ENCODE results near the gene SPRR2G.
"Not testable (repeated sequence)": the region's sequence is repeated elsewhere in the genome, so short reads cannot be mapped to it uniquely, and the experiment has no call there.

Gene SPRR2G

DNA sequence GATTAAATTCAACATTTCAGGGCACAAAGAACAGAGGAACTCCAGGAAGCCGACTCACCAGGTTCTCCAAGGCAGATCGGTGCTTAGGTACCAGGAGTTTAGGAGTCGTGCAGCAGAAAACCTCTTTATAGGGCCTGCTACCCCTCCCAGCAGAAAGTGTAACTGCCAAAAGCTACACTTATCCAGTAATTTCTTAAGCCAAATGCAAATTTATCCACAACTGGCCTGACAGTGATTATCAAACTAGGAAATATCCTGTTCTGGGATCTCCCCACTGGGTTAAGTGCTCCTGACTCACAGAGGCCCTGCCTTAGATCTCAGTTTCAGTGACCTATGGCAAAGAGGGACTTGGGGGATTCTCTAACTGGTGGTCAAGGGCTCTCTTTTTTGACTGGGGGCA is 37.3 kb downstream of the SPRR2G start, which contains the start of gene SPRR2F:
Gene SPRR2F, minus strand, starts transcription at position 101 of the 400 bp plus-strand sequence. CDS start 783 bp downstream, outside the sequence.
- DNase-seq (ENCODE audit: low spot score) = no peak

DNA sequence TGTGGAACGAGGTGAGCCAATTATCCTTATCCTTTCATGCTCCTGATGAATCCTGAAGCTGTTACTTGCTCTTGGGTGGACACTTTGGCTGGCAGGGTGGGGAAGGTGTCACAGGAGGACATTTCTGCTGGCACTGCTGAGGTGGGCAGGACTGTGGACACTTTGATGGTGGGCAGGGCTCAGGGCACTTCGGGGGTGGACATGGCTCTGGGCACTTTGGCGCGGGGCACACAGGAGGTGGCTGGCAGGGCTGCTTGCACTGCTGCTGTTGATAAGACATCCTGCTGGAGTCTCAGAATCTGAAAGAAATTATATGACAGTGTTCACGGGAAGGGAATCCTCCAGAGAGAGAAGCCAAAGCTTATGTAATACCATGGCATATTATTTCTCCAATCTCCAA is 38.2 kb downstream of the SPRR2G start:
- not testable (repeated sequence) for DNase-seq (ENCODE audit: low spot score)

DNA sequence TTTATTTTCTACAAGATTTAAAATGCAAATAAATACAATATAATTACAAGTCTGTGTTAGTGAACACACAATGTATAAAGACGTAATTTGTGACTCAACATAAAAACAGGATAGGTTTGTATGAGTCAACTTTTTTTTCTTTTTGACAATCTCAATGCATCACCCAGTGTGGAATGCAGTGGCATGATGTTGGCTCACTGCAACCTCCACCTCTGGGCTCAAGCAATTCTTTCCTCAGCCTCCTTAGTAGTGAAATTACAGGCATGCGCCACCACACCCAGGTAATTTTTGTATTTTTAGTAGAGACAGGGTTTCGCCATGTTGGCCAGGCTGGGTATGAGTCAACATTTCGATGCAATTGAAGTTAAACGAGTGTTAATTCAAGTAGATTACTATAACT is 50.4 kb downstream of the SPRR2G start:
- no peak for DNase-seq (ENCODE audit: low spot score)

All from D341Med (cell line).